IMR-90 (cell line): ENCODE measurements around the gene GLCCI1. TPM values are rescaled to one million over a fixed set of nuclear protein-coding genes. Genes with fewer than 3 reads are reported as not detected.

Source experiments
- ATAC-seq: fragments of 200-7000 bp; cut with Tn5 transposase; 2 replicates; pipeline ENCODE4 v1.9.1; 2020; ENCODE audit warnings: low read depth, mild to moderate bottlenecking, moderate library complexity
- BruUV-seq: library from RNA; stranded (reverse); fragments of 400-500 nt; replicated peaks from 2 replicates; lab custom pipeline; 2021; lab: Mats Ljungman, UMichigan
- CTCF ChIA-PET: fragments of 300-600 bp; formaldehyde crosslinking; extraction: SDS; loops from one replicate; lab custom pipeline; 2021; ENCODE audit warnings: antibody characterized with exemption; lab: Yijun Ruan, JAX
- POLR2A ChIA-PET: fragments of 300-600 bp; sonication (Branson Sonifier 250); formaldehyde crosslinking; loops from one replicate; lab custom pipeline; 2022; ENCODE audit warnings: antibody characterized with exemption; ENCODE audit not compliant: unreplicated experiment; lab: Charles Lee
- DNase-seq: peaks from one replicate; pipeline ENCODE4 v3.0.0; 2013
- H2AFZ ChIP-seq: replicated peaks from 2 replicates; pipeline ENCODE3; 2013; ENCODE audit warnings: low read length, mild to moderate bottlenecking; ENCODE audit not compliant: poor library complexity
- H2AK5ac ChIP-seq: 2 replicates; pipeline ENCODE4 v1.6.1; 2013; ENCODE audit warnings: low read depth, low read length, inconsistent platforms
- H2AK9ac ChIP-seq: replicated peaks from 2 replicates; pipeline ENCODE3; 2013; ENCODE audit warnings: mild to moderate bottlenecking, low read depth, low read length, moderate library complexity; ENCODE audit not compliant: poor library complexity
- H2BK120ac ChIP-seq: 2 replicates; pipeline ENCODE4 v1.6.1; 2013; ENCODE audit warnings: low read depth, low read length, inconsistent platforms
- H2BK15ac ChIP-seq: 3 replicates; pipeline ENCODE4 v1.6.1; 2013; ENCODE audit warnings: low read depth, low read length, inconsistent platforms
- H2BK20ac ChIP-seq: 2 replicates; pipeline ENCODE4 v1.6.1; 2013; ENCODE audit warnings: low read depth, mild to moderate bottlenecking, inconsistent platforms, low read length, moderate library complexity
- H2BK5ac ChIP-seq: 2 replicates; pipeline ENCODE4 v1.6.1; 2013; ENCODE audit warnings: mild to moderate bottlenecking, low read depth, low read length, inconsistent platforms; ENCODE audit not compliant: poor library complexity, severe bottlenecking
- H3K14ac ChIP-seq: replicated peaks from 2 replicates; pipeline ENCODE4 v1.6.1; 2013; ENCODE audit warnings: low read depth, low read length, inconsistent platforms
- H3K18ac ChIP-seq: 2 replicates; pipeline ENCODE4 v1.6.1; 2013; ENCODE audit warnings: low read depth, low read length, control low read depth
- H3K23ac ChIP-seq: 2 replicates; pipeline ENCODE4 v1.6.1; 2013; ENCODE audit warnings: low read depth, low read length, inconsistent platforms
- H3K27ac ChIP-seq: 2 replicates; pipeline ENCODE4 v1.5.1; 2013; ENCODE audit warnings: mild to moderate bottlenecking, control low read depth, low read length; ENCODE audit not compliant: insufficient read depth
- H3K27me3 ChIP-seq: 2 replicates; pipeline ENCODE4 v1.6.1; 2013; ENCODE audit warnings: low read length; ENCODE audit not compliant: control insufficient read depth, insufficient read depth
- H3K36me3 ChIP-seq: 2 replicates; pipeline ENCODE4 v1.6.1; 2013; ENCODE audit warnings: low read length, mixed read lengths; ENCODE audit not compliant: control insufficient read depth, insufficient read depth
- H3K4ac ChIP-seq: 2 replicates; pipeline ENCODE4 v1.6.1; 2013; ENCODE audit warnings: low read depth, low read length, inconsistent platforms
- H3K4me1 ChIP-seq: 2 replicates; pipeline ENCODE4 v1.6.1; 2013; ENCODE audit warnings: low read length, mixed read lengths; ENCODE audit not compliant: control insufficient read depth, insufficient read depth
- H3K4me2 ChIP-seq: 2 replicates; pipeline ENCODE4 v1.6.1; 2013; ENCODE audit warnings: low read depth, mild to moderate bottlenecking, control low read depth, low read length, moderate library complexity
- H3K4me3 ChIP-seq: 2 replicates; pipeline ENCODE4 v1.5.1; 2013; ENCODE audit warnings: low read depth, mild to moderate bottlenecking, control low read depth, low read length, moderate library complexity; ENCODE audit not compliant: insufficient read depth
- H3K56ac ChIP-seq: 2 replicates; pipeline ENCODE4 v1.6.1; 2013; ENCODE audit warnings: low read length, inconsistent platforms; ENCODE audit not compliant: insufficient read depth; ENCODE audit errors: extremely low read depth
- H3K79me1 ChIP-seq, 2 experiments: 2 replicates each; pipeline ENCODE4 v1.6.1; 2013; ENCODE audit warnings: low read length in 2 of 2, inconsistent platforms in 1 of 2, low read depth in 1 of 2
- H3K9ac ChIP-seq: 2 replicates; pipeline ENCODE4 v1.6.1; 2013; ENCODE audit warnings: low read depth, low read length, control low read depth
- H3K9me1 ChIP-seq: 2 replicates; pipeline ENCODE4 v1.6.1; 2013; ENCODE audit warnings: low read length, inconsistent platforms; ENCODE audit not compliant: insufficient read depth
- H3K9me3 ChIP-seq: 2 replicates; pipeline ENCODE4 v1.6.1; 2013; ENCODE audit warnings: low read length; ENCODE audit not compliant: control insufficient read depth, insufficient read depth
- H4K20me1 ChIP-seq: 2 replicates; pipeline ENCODE4 v1.6.1; 2013; ENCODE audit warnings: low read length, inconsistent platforms; ENCODE audit not compliant: insufficient read depth
- H4K5ac ChIP-seq: 2 replicates; pipeline ENCODE4 v1.6.1; 2013; ENCODE audit warnings: mild to moderate bottlenecking, low read depth, low read length, control low read depth
- H4K8ac ChIP-seq, 2 experiments: 2 replicates each; pipeline ENCODE4 v1.6.1; 2013; ENCODE audit warnings: low read depth in 2 of 2, low read length in 2 of 2, control low read depth in 1 of 2, inconsistent platforms in 1 of 2
- H4K91ac ChIP-seq: 2 replicates; pipeline ENCODE4 v1.6.1; 2013; ENCODE audit warnings: low read depth, low read length, inconsistent platforms; ENCODE audit not compliant: insufficient read depth
- MXI1 ChIP-seq: IDR thresholded peaks from 2 replicates; pipeline ENCODE4 v1.6.1; 2012; ENCODE audit warnings: low read depth, mild to moderate bottlenecking, low read length, moderate library complexity, borderline replicate concordance
- RAD21 ChIP-seq: IDR thresholded peaks from 2 replicates; pipeline ENCODE4 v1.6.1; 2012; ENCODE audit warnings: low read length, improper control_type of control experiment
- WGBS, 2 experiments: methylation state at CpG; one replicate each; pipeline versions ENCODE4 v1.1.5 to v1.1.7; 2013; ENCODE audit warnings: missing lambda C conversion rate in 2 of 2; ENCODE audit not compliant: insufficient read length in 1 of 2; ENCODE audit errors: extremely low coverage in 2 of 2; 5-methylcytosine and 5-hydroxymethylcytosine counted together
- dilution Hi-C: fragments of 300-500 bp; cut with HindIII; formaldehyde crosslinking; loops from one replicate; pipeline ENCODE4 v1.14.3; 2018; ENCODE audit warnings: low sequenced_read_pairs; ENCODE audit not compliant: unreplicated experiment
- in situ Hi-C: fragments of 300-500 bp; cut with MboI; formaldehyde crosslinking; loops from 3 replicates; pipeline ENCODE4 v1.14.3; 2019; ENCODE audit warnings: low sequenced_read_pairs, inconsistent platforms, mixed read lengths
- intact Hi-C: fragments of 100-400 bp; cut with micrococcal nuclease; formaldehyde crosslinking; loops from 2 replicates; pipeline ENCODE4 v1.10.0; 2022
- polyA plus RNA-seq, 3 experiments: library from polyadenylated mRNA; depleted of rRNA; stranded (reverse); fragments of >200 nt; gene quantifications; 2 replicates each; pipeline ENCODE4 v1.2.3, GENCODE V29; 2012; ENCODE audit warnings: low replicate concordance in 1 of 3
- total RNA-seq: library from RNA; depleted of rRNA; stranded (reverse); fragments of >200 nt; gene quantifications from 2 replicates; pipeline ENCODE4 v1.2.3, GENCODE V29; 2012

GLCCI1 gene
- total and polyA plus RNA-seq, 2 of the 4 experiments (the other 2 are of a cell fraction) = 4.1 to 6.2 TPM

- BruUV-seq = no TSS peak
Observed at GRCh38 chr7:8133188-8133848, 164.7 kb downstream of the GLCCI1 start.

More at GRCh38 chr7:8133188-8133848, 164.7 kb downstream of the GLCCI1 start:
- Histone ChIP-seq H3K18ac (no peak overlapping the region), H3K4me3 (no peak overlapping the region), H3K27ac (no peak overlapping the region), H3K36me3 (no peaks in the 10 kb centered on the region), H2BK20ac (no peak overlapping the region), H3K14ac (no peak overlapping the region), H2AK5ac (no peak overlapping the region), H3K9me1 (no peaks in the 10 kb centered on the region), H3K9ac (no peak overlapping the region), H4K8ac (no peak overlapping the region), H3K9me3 (no peaks in the 10 kb centered on the region), H3K4me2 (no peak overlapping the region), H2BK120ac (no peak overlapping the region), H3K23ac (no peak overlapping the region), H2AFZ (no peak overlapping the region), H3K79me1 (no peaks in the 10 kb centered on the region), H4K20me1 (no peaks in the 10 kb centered on the region), H4K91ac (no peak overlapping the region), H4K5ac (no peak overlapping the region), H2AK9ac (no peak overlapping the region), H3K56ac (no peak overlapping the region), H3K4ac (no peak overlapping the region), H2BK15ac (no peak overlapping the region), H3K4me1 (no peaks in the 10 kb centered on the region), H3K27me3 (no peaks in the 10 kb centered on the region), H2BK5ac (no peak overlapping the region)
- ChIA-PET CTCF (no interaction called here), POLR2A (no interaction called here)
- WGBS, 2 experiments = no CpG with 5 or more reads among the region's 2 CpGs
- DNase-seq (no peak), ATAC-seq (no peak)
- dilution Hi-C loops (no loop called here), intact Hi-C loops (no loop called here), in situ Hi-C loops (no loop called here)
- no peak for TF ChIP-seq RAD21
- no peak for TF ChIP-seq MXI1
